GM19238 (cell line): ENCODE measurements around the gene ANTXRL.
"Not testable (repeated sequence)": the region's sequence is repeated elsewhere in the genome, so short reads cannot be mapped to it uniquely, and the experiment has no call there.

ENCODE experiments used
- DNase-seq: peaks from one replicate; pipeline ENCODE4 v3.0.0; 2011; ENCODE audit warnings: low spot score; ENCODE audit not compliant: insufficient read length

ANTXRL gene

GRCh38 chr10:46328853-46329689 lies 42.3 kb downstream of the ANTXRL start:
- no peak for DNase-seq

GRCh38 chr10:46329690-46330016 lies 42.9 kb downstream of the ANTXRL start:
- no peak for DNase-seq

- DNase-seq: no peak
Observed at GRCh38 chr10:46330894-46331293, 44.1 kb downstream of the ANTXRL start.

- DNase-seq: not testable (repeated sequence)
Observed at GRCh38 chr10:46365484-46365883, 78.7 kb downstream of the ANTXRL start.

GRCh38 chr10:46367209-46367608 lies 80.4 kb downstream of the ANTXRL start:
- DNase-seq: not testable (repeated sequence)

GRCh38 chr10:46367666-46368240 lies 81.0 kb downstream of the ANTXRL start:
- DNase-seq: not testable (repeated sequence)

GRCh38 chr10:46368956-46369355 lies 82.2 kb downstream of the ANTXRL start:
- DNase-seq: not testable (repeated sequence)

GRCh38 chr10:46374410-46374809 lies 87.6 kb downstream of the ANTXRL start:
- not testable (repeated sequence) for DNase-seq

GRCh38 chr10:46375406-46375805 lies 88.6 kb downstream of the ANTXRL start, which contains the start of gene ANXA8L1:
ANXA8L1 (plus strand) TSS chr10:46375776; CDS start chr10:46375852, 76 bp downstream.
- DNase-seq: not testable (repeated sequence)

- not testable (repeated sequence) for DNase-seq
Observed at GRCh38 chr10:46377022-46377421, 90.2 kb downstream of the ANTXRL start.

- DNase-seq: not testable (repeated sequence)
Observed at GRCh38 chr10:46377651-46378050, 90.9 kb downstream of the ANTXRL start.

GRCh38 chr10:46378108-46378507 lies 91.3 kb downstream of the ANTXRL start:
- DNase-seq: not testable (repeated sequence)

- not testable (repeated sequence) for DNase-seq
Observed at GRCh38 chr10:46379233-46379848, 92.5 kb downstream of the ANTXRL start.
